H4 (cell line): ENCODE measurements around the gene TAX1BP3. TPM values are rescaled to one million over a fixed set of nuclear protein-coding genes. Genes with fewer than 3 reads are reported as not detected.

Source experiments
- DNase-seq: peaks from one replicate; pipeline ENCODE4 v3.0.0-alpha.2; 2015; ENCODE audit warnings: low spot score
- total RNA-seq: library from RNA; depleted of rRNA; stranded (reverse); fragments of >200 nt; shearing (Covaris generic); gene quantifications from 2 replicates; pipeline ENCODE4 v1.2.3, GENCODE V29; 2014

Gene TAX1BP3
- total RNA-seq, 1 experiment from 2014 or later, result 77.8 TPM

DNA sequence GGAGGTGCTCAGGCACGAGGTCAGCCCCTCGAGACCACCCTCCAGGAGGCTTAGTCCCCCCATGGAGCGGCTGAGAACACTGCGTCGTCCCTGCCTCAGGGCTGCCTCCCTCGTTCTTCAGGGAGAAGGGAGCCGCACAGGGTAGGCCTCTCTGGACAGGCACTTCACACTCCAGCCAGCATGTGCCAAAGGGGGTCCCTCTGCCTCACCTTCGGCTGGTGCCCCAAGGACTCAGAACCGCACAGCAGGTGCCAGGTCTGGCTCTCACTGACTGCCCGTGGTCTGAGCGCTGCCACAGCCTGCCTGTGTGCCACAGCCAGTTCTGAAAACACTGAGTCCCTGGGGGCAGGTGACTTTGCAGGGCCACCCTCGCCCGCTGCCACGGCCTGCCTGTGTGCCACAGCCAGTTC is 20.5 kb upstream of the TAX1BP3 start:
- DNase-seq, result no peak

GRCh38 chr17:3688027-3688553 is 19.7 kb upstream of the TAX1BP3 start:
- no peak for DNase-seq

DNA sequence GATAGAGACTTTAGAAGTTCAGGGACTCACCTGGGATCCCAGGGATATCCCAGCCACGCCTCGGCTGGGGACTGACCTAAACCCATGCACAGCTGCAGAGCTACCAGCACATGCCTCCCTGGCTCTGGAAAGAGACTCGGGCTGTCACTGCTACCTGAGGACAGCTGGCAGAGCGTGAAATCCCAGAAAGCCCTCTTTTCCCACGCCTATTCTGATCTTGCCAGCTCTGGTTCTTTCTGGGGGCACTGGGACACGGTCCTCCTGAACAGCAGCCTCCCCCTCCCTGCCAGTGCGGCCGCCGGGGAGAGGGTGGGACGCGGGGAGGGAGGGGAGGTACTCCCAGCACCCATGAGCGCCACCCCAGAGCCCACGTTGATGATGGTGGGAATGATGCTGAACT is 16.8 kb upstream of the TAX1BP3 start:
- no peak for DNase-seq

DNA sequence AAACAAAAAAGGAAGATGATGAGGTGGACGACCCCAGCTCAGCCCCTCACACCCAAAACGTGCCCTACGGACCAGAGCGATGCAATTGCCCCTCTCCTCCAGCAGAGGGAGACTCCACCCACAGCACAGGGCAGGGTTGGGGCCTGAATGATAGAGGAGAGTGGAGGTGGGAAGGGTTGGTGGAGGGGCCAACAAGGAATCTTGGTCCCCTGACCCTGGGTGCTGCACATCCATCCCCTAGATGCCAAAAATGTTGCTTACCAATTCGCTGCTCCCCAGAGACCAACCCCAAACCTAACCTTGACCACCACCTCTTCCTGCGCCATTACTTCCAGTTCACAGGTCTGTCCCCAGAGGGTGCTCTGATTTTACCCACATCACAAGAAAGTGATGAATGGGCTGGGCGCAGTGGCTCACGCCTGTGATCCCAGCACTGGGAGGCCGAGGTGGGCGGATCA is 14.7 kb upstream of the TAX1BP3 start:
- DNase-seq, result no peak

- DNase-seq, result no peak
Measured at GRCh38 chr17:3682033-3682432, 13.7 kb upstream of the TAX1BP3 start.

- DNase-seq, result no peak
Measured at GRCh38 chr17:3681565-3681964, 13.2 kb upstream of the TAX1BP3 start.

DNA sequence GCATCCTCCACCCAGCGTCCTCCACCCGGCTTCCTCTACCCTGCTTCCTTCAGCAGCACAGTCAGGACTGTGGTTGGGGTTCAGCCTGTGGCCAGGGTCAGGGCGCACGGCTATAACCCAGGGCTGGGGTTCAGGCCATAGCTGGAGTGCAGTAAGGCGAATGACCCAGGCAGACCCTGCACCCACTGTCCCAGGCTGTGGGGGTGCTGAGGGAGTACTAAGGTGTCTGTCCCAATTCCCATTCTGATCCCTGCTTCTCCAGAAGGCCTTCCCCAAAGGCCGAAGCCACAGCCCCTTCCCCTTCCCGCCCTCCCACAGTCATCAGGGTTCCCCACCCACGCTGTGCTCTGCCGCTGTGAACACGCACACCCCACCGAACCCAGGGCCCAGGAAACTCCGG is 12.7 kb upstream of the TAX1BP3 start:
- no peak for DNase-seq

DNA sequence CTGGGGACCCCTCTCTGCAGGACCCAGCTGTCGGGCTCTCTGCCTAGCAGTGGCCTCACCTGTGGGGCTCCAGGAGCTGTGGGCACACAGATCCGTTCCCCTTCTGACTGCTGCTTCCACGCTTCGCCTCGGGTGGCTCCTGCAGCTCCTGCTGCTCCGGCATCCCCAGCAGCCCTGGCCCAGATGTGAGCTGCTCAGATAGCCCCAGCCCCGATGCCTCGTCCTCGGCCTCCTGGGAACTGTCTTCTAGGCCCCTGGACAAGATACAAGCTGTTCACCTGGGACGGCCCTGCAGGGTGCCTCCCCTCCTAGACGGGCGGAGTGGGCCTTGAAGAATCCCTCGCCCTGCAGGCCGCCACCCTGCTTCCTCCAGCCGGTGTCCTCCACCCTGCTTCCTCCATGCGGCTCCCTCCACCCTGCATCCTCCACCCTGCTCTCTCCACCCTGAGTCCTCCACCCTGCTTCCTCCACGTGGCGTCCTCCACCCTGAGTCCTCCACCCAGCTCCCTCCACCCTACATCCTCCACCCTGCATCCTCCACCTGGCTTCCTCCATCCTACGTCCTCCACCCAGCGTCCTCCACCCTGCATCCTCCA is 11.3 kb upstream of the TAX1BP3 start:
- no peak for DNase-seq

GRCh38 chr17:3678821-3679530 is 10.6 kb upstream of the TAX1BP3 start:
- DNase-seq, result no peak

DNA sequence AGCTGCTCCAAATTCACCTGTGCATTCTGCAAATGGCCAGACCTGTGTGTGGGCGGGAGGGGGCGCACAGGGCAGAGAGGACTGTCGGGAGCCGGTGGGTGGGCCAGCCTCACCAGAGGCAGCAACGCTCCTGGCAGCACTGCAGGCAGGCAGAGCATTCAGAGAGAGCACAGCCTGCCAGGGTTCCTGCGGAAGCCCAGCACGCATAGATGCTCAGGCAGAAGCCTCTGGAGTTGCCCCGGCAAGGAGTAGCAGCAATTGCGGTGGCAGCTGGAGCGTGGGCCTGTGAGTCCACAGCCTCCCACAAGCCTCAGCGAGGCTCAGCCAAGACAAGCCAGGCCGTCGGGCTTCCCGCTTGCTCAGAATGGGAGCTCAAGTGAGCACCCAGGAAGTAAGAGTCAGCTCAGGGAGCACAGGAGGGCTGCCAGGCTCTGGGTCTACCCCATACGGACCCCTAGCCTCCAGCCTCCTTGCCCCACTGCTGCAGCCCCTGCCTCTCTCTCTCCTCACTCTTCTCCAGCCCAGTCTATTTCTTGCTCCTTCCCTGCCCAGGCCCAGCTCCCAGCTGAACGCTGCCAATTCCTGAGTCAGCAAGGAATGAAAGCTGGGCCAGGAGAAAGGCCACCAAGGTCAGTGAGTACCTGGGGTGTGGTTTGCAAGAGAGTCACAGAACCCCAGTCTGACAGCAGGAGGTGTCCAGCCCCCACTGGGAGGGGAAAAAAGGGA is 9.9 kb upstream of the TAX1BP3 start:
- DNase-seq, result no peak

- no peak for DNase-seq
Measured at GRCh38 chr17:3675886-3676285, 7.5 kb upstream of the TAX1BP3 start.

DNA sequence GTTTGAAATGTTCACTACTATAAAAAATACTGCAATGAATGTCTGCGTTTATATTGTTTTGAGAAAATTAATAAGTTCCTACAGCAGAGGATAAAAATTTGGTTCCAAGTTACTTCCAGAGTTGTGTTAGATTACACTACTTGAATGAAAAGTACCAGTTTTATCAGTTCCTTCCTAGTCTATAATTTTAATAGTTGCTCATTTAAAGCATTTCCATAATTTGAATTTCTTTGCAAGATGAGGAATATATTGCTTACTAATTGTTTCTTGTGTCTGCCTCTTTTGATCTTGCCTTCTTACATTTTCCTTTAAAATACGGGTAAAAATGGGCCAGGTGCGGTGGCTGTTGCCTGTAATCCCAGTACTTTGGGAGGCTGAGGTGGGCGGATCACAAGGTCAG is 4.2 kb upstream of the TAX1BP3 start:
- DNase-seq, result no peak

- DNase-seq, result no peak
Measured at GRCh38 chr17:3669548-3669947, 1.2 kb upstream of the TAX1BP3 start.

GRCh38 chr17:3669085-3669347 is 638 bp upstream of the TAX1BP3 start:
- DNase-seq, result no peak

- DNase-seq, result peak; percentile 74
Measured at GRCh38 chr17:3667366-3668278, 756 bp downstream of the TAX1BP3 start.

GRCh38 chr17:3666516-3666915 is 1.9 kb downstream of the TAX1BP3 start:
- no peak for DNase-seq

- no peak for DNase-seq
Measured at GRCh38 chr17:3665834-3666233, 2.5 kb downstream of the TAX1BP3 start.

DNA sequence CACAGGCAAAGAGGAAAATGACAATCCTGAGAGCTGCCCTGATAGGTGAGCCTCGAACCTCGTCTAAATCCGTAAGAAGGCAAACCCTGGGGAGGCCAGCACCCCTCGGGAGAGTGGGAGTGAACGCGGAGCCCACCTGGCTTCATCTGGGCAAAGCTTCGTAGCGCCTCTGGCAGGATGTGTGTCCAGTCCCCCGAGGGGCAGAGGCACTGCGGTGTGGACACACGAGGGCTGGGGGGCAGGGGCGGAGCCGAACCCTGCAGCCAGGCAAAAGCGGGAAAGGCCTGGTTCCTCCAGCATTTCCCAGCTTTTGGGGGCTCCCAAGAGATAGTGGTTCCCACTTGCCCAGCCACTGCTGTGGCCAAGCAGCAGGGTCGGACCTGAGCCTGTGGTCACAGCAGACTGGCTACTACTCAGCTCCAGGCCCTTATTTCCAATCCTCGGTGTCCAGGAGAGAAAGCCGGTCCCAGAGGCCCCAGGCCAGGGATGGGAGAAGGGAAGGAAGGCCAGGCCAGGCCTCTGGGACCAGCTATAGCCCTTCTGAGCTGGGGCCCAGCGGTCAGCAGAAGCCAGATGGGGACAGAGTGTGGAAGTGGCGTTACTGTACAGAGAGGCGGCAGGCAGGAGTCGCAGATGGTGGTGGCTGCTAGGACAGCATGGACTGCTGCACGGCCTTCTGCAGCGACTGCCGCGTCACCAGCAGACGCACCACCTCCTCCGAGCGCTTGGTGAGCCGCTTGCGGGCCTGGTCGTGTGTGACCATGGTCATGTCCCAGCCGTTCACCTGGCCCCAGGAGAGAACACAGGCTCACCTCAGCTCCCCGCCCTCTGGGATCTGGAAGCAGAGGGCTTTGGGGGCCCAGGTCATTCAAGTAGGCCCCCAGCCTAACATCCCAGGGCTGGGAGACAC is 5.0 kb downstream of the TAX1BP3 start:
- no peak for DNase-seq

DNA sequence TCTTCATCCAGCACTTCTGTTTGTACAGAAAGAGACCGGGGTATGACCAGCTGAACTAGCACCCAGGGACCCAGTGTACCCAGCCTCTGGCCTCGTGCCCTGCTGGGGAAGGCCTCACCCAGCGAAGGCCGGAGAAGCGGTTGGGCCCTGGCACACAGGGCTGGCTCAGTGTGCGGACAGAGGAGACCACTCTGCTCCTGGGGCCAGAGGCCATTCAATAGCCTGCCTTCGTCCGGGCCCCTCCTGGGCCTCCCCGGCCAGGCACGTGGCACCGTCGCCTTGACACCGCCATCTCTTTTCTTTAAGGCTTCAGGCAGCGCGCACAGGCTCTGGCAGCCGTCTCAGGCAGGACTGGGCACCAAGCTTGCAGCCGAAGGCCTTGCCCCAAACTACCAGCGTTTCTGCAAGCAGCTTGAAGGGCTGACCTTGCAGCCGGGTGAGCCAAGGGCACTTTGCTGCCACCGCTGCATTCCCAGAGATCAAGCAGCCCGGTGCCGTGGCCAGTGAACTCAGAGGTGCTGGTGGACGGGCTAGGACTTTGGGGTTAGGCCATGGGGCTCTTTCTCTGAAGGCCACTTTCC is 8.0 kb downstream of the TAX1BP3 start:
- DNase-seq, result no peak

DNA sequence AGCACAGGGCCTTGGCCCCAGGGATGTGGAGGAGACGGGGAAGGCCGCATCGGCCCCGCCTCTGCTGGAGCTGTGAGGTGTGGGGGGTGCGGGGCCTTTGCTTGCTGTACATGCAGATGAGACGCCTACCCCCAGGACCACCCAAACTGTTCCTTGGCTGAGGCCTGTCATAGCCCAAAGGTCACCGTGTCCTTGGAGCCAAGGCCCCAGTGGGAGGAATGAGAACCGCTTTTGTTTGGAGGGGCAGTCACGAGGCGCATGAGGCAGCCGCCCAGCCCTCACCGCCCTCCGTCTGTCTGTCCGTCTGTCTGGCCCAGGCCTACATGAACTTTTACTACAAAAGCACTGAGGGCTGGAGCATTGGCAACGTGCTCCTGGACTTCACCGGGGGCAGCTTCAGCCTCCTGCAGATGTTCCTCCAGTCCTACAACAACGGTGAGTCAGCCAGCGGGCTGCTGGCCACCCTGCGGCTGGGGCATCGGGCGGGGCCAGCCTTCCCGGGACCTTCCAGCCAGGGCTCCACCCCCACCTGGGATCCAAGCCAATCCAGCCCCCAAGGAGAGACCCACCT is 8.8 kb downstream of the TAX1BP3 start:
- peak; percentile 60 for DNase-seq
